B cell (primary cell): ENCODE measurements around the gene MTO1. TPM values are rescaled to one million over a fixed set of nuclear protein-coding genes. Genes with fewer than 3 reads are reported as not detected.

ENCODE experiments used
- ATAC-seq: fragments of 200-7000 bp; cut with Tn5 transposase; one replicate; pipeline ENCODE4 v1.10.0; 2021; ENCODE audit warnings: low read depth, mild to moderate bottlenecking, moderate number of reproducible peaks, moderate library complexity
- CTCF ChIA-PET: fragments of 350-600 bp; sonication (Branson Sonifier 250); formaldehyde crosslinking; loops from one replicate; lab custom pipeline; 2021; ENCODE audit warnings: antibody characterized with exemption, inconsistent platforms; lab: Charles Lee
- POLR2A ChIA-PET: fragments of 350-600 bp; sonication (Branson Sonifier 250); formaldehyde crosslinking; loops from one replicate; lab custom pipeline; 2021; ENCODE audit warnings: antibody characterized with exemption; lab: Charles Lee
- DNase-seq: peaks from one replicate; pipeline ENCODE4 v3.0.0; 2013
- H2AFZ ChIP-seq: 2 replicates; pipeline ENCODE4 v1.6.1; 2012; ENCODE audit warnings: mild to moderate bottlenecking, low read depth, low read length; ENCODE audit not compliant: insufficient read depth, poor library complexity, severe bottlenecking
- H3K27ac ChIP-seq, 2 donors: 1 replicate in 1 of 2; 2 replicates in 1 of 2; pipeline ENCODE4 v1.5.1; 2012 to 2013; ENCODE audit warnings: low read length in 2 of 2, mild to moderate bottlenecking in 2 of 2, moderate library complexity in 1 of 2
- H3K27me3 ChIP-seq, 4 experiments: fragments of 200-600 bp in 1 of 4; sonication (generic) in 1 of 4; replicated peaks in 1 of 4; 1 replicate in 2 of 4; 2 replicates in 2 of 4; pipeline versions ENCODE4 v1.6.1 to v1.7.0; 2013 to 2016; ENCODE audit warnings: low read length in 3 of 4, mild to moderate bottlenecking in 2 of 4, mixed read lengths in 1 of 4, moderate library complexity in 1 of 4; ENCODE audit not compliant: insufficient read depth in 4 of 4, control insufficient read depth in 3 of 4; ENCODE audit errors: control extremely low read depth in 1 of 4
- H3K36me3 ChIP-seq, 2 experiments: replicated peaks in 1 of 2; 1 replicate in 1 of 2; 2 replicates in 1 of 2; pipeline versions ENCODE4 v1.6.1 to v1.7.1; 2013; ENCODE audit warnings: low read length in 1 of 2; ENCODE audit not compliant: insufficient read depth in 2 of 2, control insufficient read depth in 1 of 2; ENCODE audit errors: control extremely low read depth in 1 of 2, extremely low read depth in 1 of 2
- H3K4me1 ChIP-seq, 2 donors: fragments of 200-600 bp in 1 of 2; sonication (generic) in 1 of 2; 1 replicate in 1 of 2; 2 replicates in 1 of 2; pipeline versions ENCODE4 v1.5.1 to v1.6.1; 2013 to 2017; ENCODE audit warnings: low read length in 2 of 2; ENCODE audit not compliant: control insufficient read depth in 2 of 2, insufficient read depth in 2 of 2
- H3K4me2 ChIP-seq: replicated peaks from 2 replicates; pipeline ENCODE3; 2012; ENCODE audit warnings: mild to moderate bottlenecking, low read depth, low read length; ENCODE audit not compliant: poor library complexity, severe bottlenecking
- H3K4me3 ChIP-seq, 5 experiments: fragments of 200-600 bp in 1 of 5; sonication (generic) in 1 of 5; 1 replicate in 3 of 5; 2 replicates in 2 of 5; pipeline versions ENCODE4 v1.5.1 to v1.7.0; 2011 to 2016; ENCODE audit warnings: low read length in 4 of 5, mild to moderate bottlenecking in 4 of 5, low read depth in 2 of 5, control low read depth in 1 of 5, moderate library complexity in 1 of 5; ENCODE audit not compliant: insufficient read depth in 1 of 5; ENCODE audit errors: control extremely low read depth in 1 of 5, extremely low read depth in 1 of 5
- H3K79me2 ChIP-seq: fragments of 200-600 bp; sonication (generic); one replicate; pipeline ENCODE4 v1.6.0; 2016; ENCODE audit warnings: low read length; ENCODE audit not compliant: control insufficient read depth, insufficient read depth
- H3K9ac ChIP-seq: fragments of 200-600 bp; sonication (generic); 2 replicates; pipeline ENCODE4 v1.6.1; 2017; ENCODE audit warnings: mild to moderate bottlenecking, low read length, moderate library complexity
- H3K9me3 ChIP-seq, 3 donors: one replicate each; pipeline versions ENCODE4 v1.6.1 to v1.7.1; 2013; ENCODE audit warnings: low read length in 2 of 3; ENCODE audit not compliant: control insufficient read depth in 2 of 3, insufficient read depth in 1 of 3; ENCODE audit errors: control extremely low read depth in 1 of 3
- H4K20me1 ChIP-seq: 2 replicates; pipeline ENCODE4 v1.6.0; 2012; ENCODE audit warnings: mild to moderate bottlenecking, low read length; ENCODE audit not compliant: insufficient read depth, control insufficient read depth, poor library complexity, severe bottlenecking
- H3K27ac Mint-ChIP-seq: one replicate; pipeline ENCODE4 v1.8.0; 2021; ENCODE audit warnings: mixed read lengths
- H3K27me3 Mint-ChIP-seq: one replicate; pipeline ENCODE4 v1.8.0; 2021; ENCODE audit warnings: mixed read lengths
- H3K4me1 Mint-ChIP-seq: one replicate; pipeline ENCODE4 v1.8.0; 2021; ENCODE audit warnings: mixed read lengths
- H3K4me3 Mint-ChIP-seq: one replicate; pipeline ENCODE4 v1.8.0; 2021; ENCODE audit warnings: mixed read lengths
- H3K9me3 Mint-ChIP-seq: one replicate; pipeline ENCODE4 v1.8.0; 2022; ENCODE audit warnings: mixed read lengths; ENCODE audit not compliant: insufficient read depth
- EZH2 ChIP-seq: IDR thresholded peaks from 2 replicates; pipeline ENCODE4 v1.6.1; 2012; ENCODE audit warnings: borderline replicate concordance, low read depth, mild to moderate bottlenecking, moderate library complexity, low read length; ENCODE audit not compliant: insufficient read depth, poor library complexity, severe bottlenecking
- WGBS: methylation state at CpG from one replicate; pipeline ENCODE4 v1.1.5; 2013; ENCODE audit warnings: missing lambda C conversion rate; ENCODE audit not compliant: insufficient coverage; 5-methylcytosine and 5-hydroxymethylcytosine counted together
- intact Hi-C: fragments of 100-400 bp; cut with micrococcal nuclease; formaldehyde crosslinking; loops from one replicate; pipeline ENCODE4 v1.10.0; 2022
- polyA plus RNA-seq: library from polyadenylated mRNA; depleted of rRNA; stranded (reverse); fragments of >200 nt; gene quantifications from 2 replicates; pipeline ENCODE4 v1.2.3, GENCODE V29; 2012
- total RNA-seq, 2 donors: library from RNA; stranded (reverse); fragments of 120-200 nt in 1 of 2; gene quantifications; 1 replicate in 1 of 2; 2 replicates in 1 of 2; pipeline versions ENCODE4 v1.2.3 to v1.2.4, GENCODE V29; 2013 to 2022
- TF ChIP-seq, protein P1 (sequence below): fragments of 200-600 bp; IDR thresholded peaks from one replicate; pipeline ENCODE4 v1.8.0; 2022; ENCODE audit warnings: antibody characterized with exemption, mild to moderate bottlenecking

Gene MTO1
- total and polyA plus RNA-seq, 2 donors (not counting 1 experiment from before 2014, with no cell fraction given): 52.1 to 84.4 TPM

DNA sequence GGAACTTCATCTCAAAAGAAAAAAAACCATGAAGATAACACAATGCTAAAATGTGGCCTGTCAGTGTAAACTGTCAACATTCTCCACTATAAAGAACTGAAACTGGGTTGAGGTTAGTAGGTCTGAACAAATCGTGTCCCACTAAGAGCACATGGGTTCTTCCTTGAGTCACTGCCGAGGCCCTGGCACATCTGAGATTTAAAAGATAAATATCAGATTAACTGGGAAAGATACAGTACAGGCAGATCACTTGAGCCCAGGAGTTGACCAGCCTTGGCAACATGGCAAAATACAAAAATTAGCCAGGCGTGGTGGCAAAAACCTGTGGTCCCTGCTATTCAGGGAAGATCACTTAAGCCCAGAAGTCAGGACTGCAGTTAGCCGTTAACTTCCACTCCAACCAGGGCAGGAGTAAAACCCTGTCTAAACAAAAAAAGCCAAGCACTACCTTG lies 53.7 kb downstream of the MTO1 start:
- H3K4me3 Mint-ChIP-seq: peak overlapping the region; percentile 70
- peaks cover 46 to 56% of the 10 kb centered on the region in 2 donors for H3K4me1 ChIP-seq
- WGBS: 40% methylated on average over 3 of the region's 4 CpGs
- no peaks in the 10 kb centered on the region for H3K9me3 Mint-ChIP-seq
- peaks cover 52% of the 10 kb centered on the region for H4K20me1 ChIP-seq
- H3K9ac ChIP-seq: no peak overlapping the region
- peak overlapping the region; percentile 86 for H3K27ac Mint-ChIP-seq
- H3K27me3 ChIP-seq: no peaks in the 10 kb centered on the region
- no peak for TF ChIP-seq EZH2
- TF ChIP-seq, protein P1, sequence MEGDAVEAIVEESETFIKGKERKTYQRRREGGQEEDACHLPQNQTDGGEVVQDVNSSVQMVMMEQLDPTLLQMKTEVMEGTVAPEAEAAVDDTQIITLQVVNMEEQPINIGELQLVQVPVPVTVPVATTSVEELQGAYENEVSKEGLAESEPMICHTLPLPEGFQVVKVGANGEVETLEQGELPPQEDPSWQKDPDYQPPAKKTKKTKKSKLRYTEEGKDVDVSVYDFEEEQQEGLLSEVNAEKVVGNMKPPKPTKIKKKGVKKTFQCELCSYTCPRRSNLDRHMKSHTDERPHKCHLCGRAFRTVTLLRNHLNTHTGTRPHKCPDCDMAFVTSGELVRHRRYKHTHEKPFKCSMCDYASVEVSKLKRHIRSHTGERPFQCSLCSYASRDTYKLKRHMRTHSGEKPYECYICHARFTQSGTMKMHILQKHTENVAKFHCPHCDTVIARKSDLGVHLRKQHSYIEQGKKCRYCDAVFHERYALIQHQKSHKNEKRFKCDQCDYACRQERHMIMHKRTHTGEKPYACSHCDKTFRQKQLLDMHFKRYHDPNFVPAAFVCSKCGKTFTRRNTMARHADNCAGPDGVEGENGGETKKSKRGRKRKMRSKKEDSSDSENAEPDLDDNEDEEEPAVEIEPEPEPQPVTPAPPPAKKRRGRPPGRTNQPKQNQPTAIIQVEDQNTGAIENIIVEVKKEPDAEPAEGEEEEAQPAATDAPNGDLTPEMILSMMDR: no peak
- peaks cover 16 to 52% of the 10 kb centered on the region in 2 experiments for H3K36me3 ChIP-seq
- peak overlapping the region; percentile 42 for H3K4me2 ChIP-seq
- H3K4me3 ChIP-seq: no peak overlapping the region
- H3K9me3 ChIP-seq: no peaks in the 10 kb centered on the region
- ATAC-seq (peak; percentile 48), DNase-seq (no peak)
- H3K79me2 ChIP-seq: peaks cover 22% of the 10 kb centered on the region
- peak overlapping the region; percentile 53 to 69 for H3K27ac ChIP-seq
- intact Hi-C loops: loop anchor here (1.0 to 2.0 kb wide), 5 partner anchors 42 to 217 kb away; no protein-coding TSS in a partner anchor
- H3K27me3 Mint-ChIP-seq: no peaks in the 10 kb centered on the region
- H3K4me1 Mint-ChIP-seq: peaks cover 60% of the 10 kb centered on the region
- CTCF ChIA-PET: interaction anchor here (0.6 to 11.4 kb wide), 28 partner anchors 9 to 222 kb away, joined by 3 to 261 read pairs (median 3); partner anchors contain the start of genes MTO1 and SLC17A5
- POLR2A ChIA-PET: interaction anchor here (1.0 to 1.5 kb wide), 3 partner anchors 31 to 138 kb away, joined by 3 to 8 read pairs (median 7); no protein-coding TSS in a partner anchor
- no peak overlapping the region for H2AFZ ChIP-seq
